Measurements from ENCODE around the gene TP53.

The TP53 gene

GRCh38 chr17:7654832-7655540 is 32.3 kb downstream of the TP53 start:
- H3K9me3 ChIP-seq, result no peaks in the 10 kb centered on the region
- H3K36me3 ChIP-seq, result no peaks in the 10 kb centered on the region
- H3K4me3 ChIP-seq (ENCODE audit: low read depth in 1 of 2, low read length in 1 of 2), result no peak overlapping the region
- H3K27ac ChIP-seq, result no peak overlapping the region
- H3K4me1 ChIP-seq (ENCODE audit: control insufficient read depth in 1 of 2, insufficient read depth in 1 of 2, low read depth in 1 of 2, low read length in 1 of 2), result peaks cover 5 to 13% of the 10 kb centered on the region in 2 experiments
- no peak for TF ChIP-seq CTCF (IDR thresholded peaks at IDR 0.05)
- peaks cover 58% of the 10 kb centered on the region for H3K27me3 ChIP-seq

DNA sequence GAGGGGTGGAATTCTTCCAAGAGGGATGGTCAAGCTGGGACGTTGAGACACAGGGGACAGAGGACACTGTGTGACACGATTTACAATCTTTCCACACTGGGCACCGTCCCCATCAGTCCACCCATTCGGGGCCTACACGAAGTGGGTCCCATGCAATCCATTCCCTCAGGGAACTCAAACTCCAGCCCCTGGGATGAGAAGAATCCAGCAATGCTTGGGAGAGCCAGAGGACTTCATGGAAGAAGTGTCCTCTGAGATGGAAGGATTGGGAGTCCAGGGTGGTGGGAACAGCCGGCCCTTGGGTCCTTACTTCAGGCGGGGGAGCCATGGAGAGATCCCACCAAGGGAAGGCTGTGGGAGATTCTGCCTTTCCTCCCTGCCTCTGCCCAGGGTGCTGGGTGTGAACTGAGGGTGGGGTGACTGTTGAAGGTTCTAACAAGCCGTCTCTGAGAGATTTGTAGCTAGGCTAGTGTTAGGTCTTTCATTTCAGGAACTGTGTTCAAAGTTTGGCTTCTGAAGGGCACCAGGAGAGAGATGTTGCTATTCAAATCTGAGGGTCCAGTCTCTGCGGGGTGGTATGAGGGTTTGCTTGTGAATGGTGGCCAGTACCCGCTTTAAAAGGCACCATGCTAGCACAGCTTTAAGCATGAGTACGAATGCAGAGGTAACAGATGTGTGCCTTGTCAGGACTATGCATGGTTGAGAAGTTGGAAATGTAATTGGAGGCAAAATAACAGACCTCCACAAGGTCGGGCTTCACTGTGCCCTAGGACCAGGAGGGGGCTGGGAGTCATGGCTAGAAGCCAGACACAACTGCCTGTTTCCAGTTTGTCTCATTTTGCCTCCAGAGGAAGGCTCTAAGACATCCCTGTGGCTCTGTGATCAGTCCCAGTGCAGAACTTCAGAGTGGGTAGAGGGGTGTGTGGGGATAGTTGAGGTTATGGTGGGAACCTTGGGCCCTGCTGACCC is 34.6 kb downstream of the TP53 start:
- no peaks in the 10 kb centered on the region for H3K9me3 ChIP-seq
- TF ChIP-seq CTCF (IDR thresholded peaks at IDR 0.05), result no peak
- no peak overlapping the region for H3K27ac ChIP-seq
- peaks cover 5 to 13% of the 10 kb centered on the region in 2 experiments for H3K4me1 ChIP-seq (ENCODE audit: control insufficient read depth in 1 of 2, insufficient read depth in 1 of 2, low read depth in 1 of 2, low read length in 1 of 2)
- peaks cover 82% of the 10 kb centered on the region for H3K27me3 ChIP-seq
- no peak overlapping the region for H3K4me3 ChIP-seq (ENCODE audit: low read depth in 1 of 2, low read length in 1 of 2)
- H3K36me3 ChIP-seq, result no peaks in the 10 kb centered on the region

DNA sequence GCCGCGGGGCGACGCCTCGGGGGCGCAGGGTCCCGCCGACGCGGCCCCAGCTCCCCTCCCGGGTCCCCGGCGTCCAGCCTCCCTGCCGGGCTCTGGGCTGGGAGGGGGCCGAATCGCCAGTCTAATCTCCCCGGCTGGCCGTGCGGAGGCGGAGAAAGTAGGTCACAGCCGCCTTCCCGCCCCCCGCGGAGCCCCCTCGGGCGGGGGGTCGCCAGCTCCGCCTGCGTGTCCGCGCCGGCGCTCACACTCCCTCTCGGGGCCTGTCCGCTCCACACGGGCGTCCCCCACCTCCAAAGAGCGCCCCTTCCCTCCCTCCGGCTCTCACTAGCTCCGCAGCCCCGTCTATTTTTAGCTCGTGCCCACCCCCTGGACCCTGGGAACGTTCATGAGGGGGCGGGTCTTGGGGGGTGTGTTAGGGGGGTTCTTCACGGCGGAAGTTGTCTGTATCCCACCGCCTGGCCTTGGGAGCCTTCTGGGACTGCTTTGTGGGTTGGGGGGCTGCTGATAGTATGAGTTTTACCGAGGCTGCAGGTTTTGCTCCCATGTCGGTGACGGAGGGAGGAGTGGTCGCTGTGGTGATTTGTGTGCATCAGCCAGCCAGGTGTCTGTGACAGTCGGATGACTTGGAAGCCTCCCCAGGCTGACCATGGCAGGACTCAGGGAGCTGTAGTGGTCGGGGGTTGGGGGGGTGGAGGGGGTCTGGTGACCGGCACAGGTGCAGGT is 35.5 kb downstream of the TP53 start:
- no peak for TF ChIP-seq CTCF (IDR thresholded peaks at IDR 0.05)
- H3K9me3 ChIP-seq, result no peaks in the 10 kb centered on the region
- no peak overlapping the region for H3K27ac ChIP-seq
- peaks cover 88% of the 10 kb centered on the region for H3K27me3 ChIP-seq
- no peak overlapping the region for H3K4me3 ChIP-seq (ENCODE audit: low read depth in 1 of 2, low read length in 1 of 2)
- H3K36me3 ChIP-seq, result no peaks in the 10 kb centered on the region
- peaks cover 10 to 13% of the 10 kb centered on the region in 2 experiments for H3K4me1 ChIP-seq (ENCODE audit: control insufficient read depth in 1 of 2, insufficient read depth in 1 of 2, low read depth in 1 of 2, low read length in 1 of 2)

DNA sequence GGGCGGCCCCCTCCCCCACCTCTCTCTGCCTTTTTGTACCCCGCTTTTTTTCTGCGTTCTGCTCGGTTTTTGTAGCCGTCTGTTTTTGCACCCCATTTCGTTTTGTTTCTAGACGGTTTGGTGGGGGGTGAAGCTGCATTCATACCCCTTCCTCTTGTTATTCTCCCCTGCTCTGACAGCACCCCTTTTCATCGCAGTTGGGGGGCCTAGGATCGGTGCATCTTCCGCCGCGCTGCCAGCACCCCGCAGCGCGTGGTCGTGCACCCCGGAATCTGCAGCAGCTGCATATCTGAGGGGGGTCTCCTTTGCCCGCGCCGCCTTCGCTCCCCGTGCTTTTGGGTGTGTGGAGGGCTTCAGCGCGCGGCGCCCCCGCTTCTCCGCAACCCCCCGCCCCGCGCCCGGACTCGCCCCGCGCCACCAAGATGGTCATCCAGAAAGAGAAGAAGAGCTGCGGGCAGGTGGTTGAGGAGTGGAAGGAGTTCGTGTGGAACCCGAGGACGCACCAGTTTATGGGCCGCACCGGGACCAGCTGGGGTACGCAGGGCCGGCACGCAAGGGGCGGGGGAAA is 36.1 kb downstream of the TP53 start:
- Histone ChIP-seq H3K27ac (no peak overlapping the region), H3K4me1 (ENCODE audit: control insufficient read depth in 1 of 2, insufficient read depth in 1 of 2, low read depth in 1 of 2, low read length in 1 of 2) (peaks cover 13% of the 10 kb centered on the region in 2 experiments), H3K9me3 (no peaks in the 10 kb centered on the region), H3K27me3 (peaks cover 95% of the 10 kb centered on the region), H3K36me3 (no peaks in the 10 kb centered on the region), H3K4me3 (ENCODE audit: low read depth in 1 of 2, low read length in 1 of 2) (peak overlapping the region; percentile 12 to 57)
- TF ChIP-seq CTCF (IDR thresholded peaks at IDR 0.05), result no peak

GRCh38 chr17:7650509-7651096 is 36.7 kb downstream of the TP53 start, which contains the start of gene ATP1B2:
TSS of gene ATP1B2 (plus strand) at chr17:7650926. CDS start at chr17:7651519, 593 bp downstream.
- H3K36me3 ChIP-seq, result no peaks in the 10 kb centered on the region
- peak within 1 kb of the TSS; percentile 12 to 57 for H3K4me3 ChIP-seq (ENCODE audit: low read depth in 1 of 2, low read length in 1 of 2)
- no peak for TF ChIP-seq CTCF (IDR thresholded peaks at IDR 0.05)
- peaks cover 13% of the 10 kb centered on the region in 2 experiments for H3K4me1 ChIP-seq (ENCODE audit: control insufficient read depth in 1 of 2, insufficient read depth in 1 of 2, low read depth in 1 of 2, low read length in 1 of 2)
- H3K27me3 ChIP-seq, result peaks cover 97% of the 10 kb centered on the region
- no peak within 1 kb of the TSS for H3K27ac ChIP-seq
- H3K9me3 ChIP-seq, result no peaks in the 10 kb centered on the region
